Naive thymus-derived CD4-positive, alpha-beta T cell (primary cell): ENCODE measurements around the gene CFAP299. TPM values are rescaled to one million over a fixed set of nuclear protein-coding genes. Genes with fewer than 3 reads are reported as not detected.
A peak's percentile ranks its signal among the peaks of the same experiment; 100 is the strongest.

Experiments used
- ATAC-seq: fragments of 150-1000 bp; cut with Tn5 transposase; 2 replicates; pipeline ENCODE4 v1.10.0; 2021; ENCODE audit warnings: mild to moderate bottlenecking, moderate library complexity
- CTCF ChIA-PET: fragments of 350-600 bp; sonication (Branson Sonifier 250); formaldehyde crosslinking; loops from one replicate; lab custom pipeline; 2021; ENCODE audit warnings: antibody characterized with exemption; lab: Charles Lee
- POLR2A ChIA-PET: fragments of 350-600 bp; sonication (Branson Sonifier 250); formaldehyde crosslinking; loops from one replicate; lab custom pipeline; 2021; ENCODE audit warnings: antibody characterized with exemption, inconsistent platforms; lab: Charles Lee
- DNase-seq, 9 donors: peaks; one replicate each; pipeline versions ENCODE4 v3.0.0 to v3.0.0-alpha.2; 2020 to 2022; ENCODE audit warnings: mixed read lengths in 1 of 9
- H3K27ac ChIP-seq: one replicate; pipeline ENCODE4 v1.7.0; 2013; ENCODE audit warnings: mild to moderate bottlenecking, low read depth, low read length, moderate library complexity
- H3K27me3 ChIP-seq, 2 donors: one replicate each; pipeline ENCODE4 v1.7.0; 2013; ENCODE audit warnings: low read length in 2 of 2, mild to moderate bottlenecking in 2 of 2, moderate library complexity in 2 of 2; ENCODE audit not compliant: control insufficient read depth in 2 of 2, insufficient read depth in 2 of 2
- H3K36me3 ChIP-seq, 3 experiments: 1 replicate in 2 of 3; 2 replicates in 1 of 3; pipeline ENCODE4 v1.7.0; 2013; ENCODE audit warnings: low read length in 3 of 3, mild to moderate bottlenecking in 3 of 3, moderate library complexity in 1 of 3; ENCODE audit not compliant: insufficient read depth in 3 of 3, control insufficient read depth in 2 of 3
- H3K4me1 ChIP-seq, 2 donors: one replicate each; pipeline ENCODE4 v1.7.0; 2013; ENCODE audit warnings: low read length in 2 of 2, mild to moderate bottlenecking in 2 of 2, moderate library complexity in 1 of 2; ENCODE audit not compliant: control insufficient read depth in 2 of 2, insufficient read depth in 2 of 2
- H3K4me3 ChIP-seq: 2 replicates; pipeline ENCODE4 v1.7.0; 2013; ENCODE audit warnings: mild to moderate bottlenecking, low read length
- H3K9me3 ChIP-seq, 3 experiments: 1 replicate in 2 of 3; 2 replicates in 1 of 3; pipeline ENCODE4 v1.7.0; 2013; ENCODE audit warnings: low read length in 3 of 3; ENCODE audit not compliant: control insufficient read depth in 2 of 3
- H3K27ac Mint-ChIP-seq, 9 donors: one replicate each; pipeline ENCODE4 v1.8.0; 2020 to 2022; ENCODE audit warnings: mixed read lengths in 9 of 9, mild to moderate bottlenecking in 8 of 9, moderate library complexity in 5 of 9, inconsistent platforms in 2 of 9
- H3K27me3 Mint-ChIP-seq, 5 donors: one replicate each; pipeline ENCODE4 v1.8.0; 2021 to 2022; ENCODE audit warnings: mixed read lengths in 5 of 5, mild to moderate bottlenecking in 1 of 5
- H3K36me3 Mint-ChIP-seq, 5 donors: one replicate each; pipeline ENCODE4 v1.8.0; 2020 to 2022; ENCODE audit warnings: mixed read lengths in 5 of 5, mild to moderate bottlenecking in 3 of 5, inconsistent platforms in 1 of 5
- H3K4me1 Mint-ChIP-seq, 7 donors: one replicate each; pipeline ENCODE4 v1.8.0; 2020 to 2022; ENCODE audit warnings: mixed read lengths in 7 of 7, mild to moderate bottlenecking in 3 of 7, inconsistent platforms in 1 of 7
- H3K4me3 Mint-ChIP-seq, 10 donors: one replicate each; pipeline ENCODE4 v1.8.0; 2020 to 2022; ENCODE audit warnings: mild to moderate bottlenecking in 10 of 10, mixed read lengths in 10 of 10, moderate library complexity in 6 of 10, inconsistent platforms in 2 of 10
- H3K9me3 Mint-ChIP-seq, 11 donors: one replicate each; pipeline ENCODE4 v1.8.0; 2020 to 2022; ENCODE audit warnings: mixed read lengths in 11 of 11, mild to moderate bottlenecking in 4 of 11, inconsistent platforms in 1 of 11, moderate library complexity in 1 of 11
- intact Hi-C, 2 donors: fragments of 100-400 bp; cut with micrococcal nuclease; formaldehyde crosslinking; loops; one replicate each; pipeline ENCODE4 v1.15.1; 2023
- polyA plus RNA-seq, 2 donors: library from polyadenylated mRNA; unstranded; fragments of 300-500 nt; fragmentation: Illumina TruSeq; gene quantifications; one replicate each; pipeline ENCODE4 v1.2.3, GENCODE V29; 2021
- total RNA-seq, 6 experiments: library from RNA in 5 of 6; stranded (reverse) in 5 of 6; gene quantifications; 1 replicate in 5 of 6; 2 replicates in 1 of 6; pipeline ENCODE4 v1.2.3 and lab custom pipeline; 2021 to 2026

CFAP299 gene
- total and polyA plus RNA-seq, 7 experiments from 2014 or later = not detected

DNA sequence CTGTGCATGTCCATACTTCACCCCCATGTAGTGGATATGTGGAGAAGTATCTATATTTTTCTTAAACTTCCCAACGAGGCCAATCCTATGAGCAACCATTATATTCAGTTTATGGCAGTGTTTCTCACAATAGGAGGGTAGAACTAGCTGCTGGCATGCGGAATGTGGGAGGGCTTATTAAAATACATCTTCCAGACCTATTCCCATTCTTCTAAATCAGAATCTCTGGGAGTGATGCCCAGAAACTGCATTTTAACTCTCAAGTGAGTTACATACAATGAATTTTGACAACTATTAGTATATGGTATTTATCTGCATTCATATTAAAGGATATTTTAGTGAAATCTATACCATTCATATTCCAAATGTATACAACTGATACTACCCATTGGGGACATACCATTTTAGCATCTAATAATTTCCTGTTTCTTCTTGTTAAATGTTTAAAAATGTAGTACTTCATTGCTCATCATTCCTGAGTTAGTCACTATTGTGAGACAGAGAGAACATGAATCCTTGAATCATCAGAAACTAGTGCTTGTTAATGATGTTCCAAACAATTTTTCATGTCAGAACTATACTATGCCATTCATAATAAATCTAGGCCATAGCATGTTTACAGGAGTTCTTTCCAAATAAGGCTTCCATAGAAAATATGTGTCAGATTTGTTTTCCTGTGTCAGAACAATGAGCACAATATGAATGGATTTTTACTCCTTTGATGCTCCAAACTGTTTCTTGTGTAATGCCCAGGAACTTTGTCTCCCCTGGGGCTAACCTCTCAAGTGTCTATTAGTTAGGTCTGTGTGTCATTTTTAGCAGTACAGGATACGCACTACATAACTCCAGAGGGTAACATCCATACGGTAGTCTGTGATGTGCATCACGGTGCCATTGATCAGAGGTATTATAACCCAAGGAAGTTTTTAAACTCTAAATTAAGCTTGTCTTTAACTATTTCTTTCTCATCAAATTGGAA, 496.1 kb downstream of the CFAP299 start:
- Mint-ChIP-seq H3K9me3 (peaks cover 0 to 10% (median 2%) of the 10 kb centered on the region in 11 donors), H3K4me3 (no peak overlapping the region), H3K27ac (no peak overlapping the region), H3K36me3 (peaks cover 0 to 5% (median 0%) of the 10 kb centered on the region in 5 donors), H3K27me3 (no peaks in the 10 kb centered on the region), H3K4me1 (no peaks in the 10 kb centered on the region)
- Histone ChIP-seq H3K4me1 (no peaks in the 10 kb centered on the region), H3K27me3 (no peaks in the 10 kb centered on the region), H3K36me3 (no peaks in the 10 kb centered on the region), H3K9me3 (no peaks in the 10 kb centered on the region), H3K4me3 (no peak overlapping the region), H3K27ac (no peak overlapping the region)
- DNase-seq (no peak), ATAC-seq (no peak)
- ChIA-PET CTCF (interaction anchor here (0.6 kb wide), 1 partner anchor 220 kb away, joined by 3 read pairs; no protein-coding TSS in a partner anchor), POLR2A (no interaction called here)
- intact Hi-C loops = no loop called here

DNA sequence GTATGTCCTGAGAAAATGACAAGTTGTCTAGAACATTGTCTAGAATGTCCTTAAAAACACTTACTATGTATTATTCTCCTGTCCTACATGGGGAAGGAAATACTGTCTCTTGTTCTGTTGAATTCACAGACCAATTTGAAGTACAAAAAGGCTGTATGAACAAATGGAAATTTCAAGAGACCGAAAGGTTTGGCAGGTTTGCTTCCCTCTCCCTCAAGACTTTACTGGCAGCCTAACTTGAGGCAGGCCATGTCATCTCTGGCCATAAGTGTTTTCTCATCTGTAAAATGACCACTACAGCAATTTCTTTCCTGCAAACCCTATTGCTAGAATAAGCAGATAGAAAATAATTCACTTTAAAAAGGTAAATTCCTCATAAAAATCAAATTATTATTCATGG, 503.8 kb downstream of the CFAP299 start:
- H3K27me3 Mint-ChIP-seq = no peaks in the 10 kb centered on the region
- intact Hi-C loops = no loop called here

DNA sequence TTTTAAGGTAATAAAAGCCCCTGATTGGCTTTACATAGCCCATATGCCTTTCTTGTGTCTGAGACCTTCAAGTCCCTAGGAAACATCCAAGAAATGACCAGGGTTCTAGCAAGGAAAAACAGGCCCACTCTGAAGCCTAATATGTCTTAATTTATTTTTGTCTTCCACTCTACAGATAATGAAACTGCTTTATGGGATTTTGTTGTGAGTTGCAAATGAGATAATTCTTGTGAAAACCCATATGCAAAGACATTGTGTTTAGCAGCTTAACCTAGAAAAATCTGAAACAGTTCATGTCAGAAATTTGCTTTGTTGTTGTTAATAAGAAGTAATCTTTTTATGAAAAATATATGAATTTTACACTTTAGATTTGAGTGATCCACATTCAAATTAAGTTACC, 504.3 kb downstream of the CFAP299 start:
- no peak for DNase-seq
- Mint-ChIP-seq H3K4me3 (peak overlapping the region in 1 of 10 donors; percentile 47), H3K4me1 (peaks cover 0 to 25% (median 20%) of the 10 kb centered on the region in 7 donors), H3K27me3 (no peaks in the 10 kb centered on the region), H3K36me3 (no peaks in the 10 kb centered on the region), H3K27ac (no peak overlapping the region), H3K9me3 (peaks cover 0 to 17% (median 5%) of the 10 kb centered on the region in 11 donors)
- intact Hi-C loops = no loop called here
- H3K27me3 ChIP-seq = no peaks in the 10 kb centered on the region
- ATAC-seq = no peak
- ChIA-PET CTCF (no interaction called here), POLR2A (no interaction called here)
- H3K4me1 ChIP-seq = peaks cover 0 to 6% of the 10 kb centered on the region in 2 donors
- no peaks in the 10 kb centered on the region for H3K9me3 ChIP-seq
- no peak overlapping the region for H3K27ac ChIP-seq
- no peaks in the 10 kb centered on the region for H3K36me3 ChIP-seq
- H3K4me3 ChIP-seq = no peak overlapping the region

More for the DNA sequence above, 503.8 kb downstream of the CFAP299 start:
- ChIA-PET POLR2A (no interaction called here), CTCF (no interaction called here)
- peaks cover 0 to 25% (median 20%) of the 10 kb centered on the region in 7 donors for H3K4me1 Mint-ChIP-seq
- H3K36me3 Mint-ChIP-seq = no peaks in the 10 kb centered on the region
- no peak for DNase-seq
- Histone ChIP-seq H3K4me1 (peaks cover 0 to 6% of the 10 kb centered on the region in 2 donors), H3K27ac (no peak overlapping the region), H3K9me3 (no peaks in the 10 kb centered on the region), H3K27me3 (no peaks in the 10 kb centered on the region), H3K36me3 (no peaks in the 10 kb centered on the region), H3K4me3 (no peak overlapping the region)
- no peak for ATAC-seq
- H3K4me3 Mint-ChIP-seq = no peak overlapping the region
- no peak overlapping the region for H3K27ac Mint-ChIP-seq
- H3K9me3 Mint-ChIP-seq = peaks cover 0 to 17% (median 5%) of the 10 kb centered on the region in 11 donors

GRCh38 chr4:80840396-80840795, 504.9 kb downstream of the CFAP299 start:
- H3K27me3 ChIP-seq = no peaks in the 10 kb centered on the region
- peaks cover 0 to 6% of the 10 kb centered on the region in 2 donors for H3K4me1 ChIP-seq
- no peaks in the 10 kb centered on the region for H3K36me3 ChIP-seq
- Mint-ChIP-seq H3K27ac (no peak overlapping the region), H3K9me3 (peaks cover 0 to 22% (median 9%) of the 10 kb centered on the region in 11 donors), H3K27me3 (no peaks in the 10 kb centered on the region), H3K36me3 (peaks cover 0 to 4% (median 0%) of the 10 kb centered on the region in 5 donors), H3K4me1 (peaks cover 0 to 25% (median 20%) of the 10 kb centered on the region in 7 donors), H3K4me3 (peak overlapping the region in 2 of 10 donors; percentile 0 to 47)
- DNase-seq = peak in 1 of 9 donors; percentile 2
- H3K4me3 ChIP-seq = no peak overlapping the region
- intact Hi-C loops = no loop called here
- H3K27ac ChIP-seq = no peak overlapping the region
- ChIA-PET POLR2A (no interaction called here), CTCF (no interaction called here)
- H3K9me3 ChIP-seq = no peaks in the 10 kb centered on the region
- ATAC-seq = no peak

- CTCF ChIA-PET = no interaction called here
- intact Hi-C loops = no loop called here
Observed at GRCh38 chr4:80841587-80842281, 506.2 kb downstream of the CFAP299 start.

DNA sequence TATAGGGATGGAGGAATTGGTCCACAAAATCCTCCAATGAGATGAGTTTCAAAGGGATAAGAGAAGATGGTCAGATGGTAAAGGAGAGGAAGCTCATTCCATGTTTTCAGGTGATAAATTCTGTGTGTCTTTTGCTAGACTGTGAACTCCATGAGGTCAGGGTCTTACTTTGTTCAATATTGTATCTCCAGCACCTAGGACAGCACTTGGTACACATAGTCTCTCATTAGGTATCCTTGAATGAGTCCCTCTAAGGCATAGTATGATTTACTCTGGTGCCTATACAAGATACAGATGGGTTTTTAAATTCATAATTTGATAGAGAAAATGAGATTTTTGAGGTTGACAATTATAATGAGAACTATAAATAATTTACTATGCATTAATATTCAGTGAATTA, 510.7 kb downstream of the CFAP299 start:
- Histone ChIP-seq H3K27ac (no peak overlapping the region), H3K27me3 (no peaks in the 10 kb centered on the region), H3K9me3 (no peaks in the 10 kb centered on the region), H3K36me3 (no peaks in the 10 kb centered on the region), H3K4me3 (no peak overlapping the region), H3K4me1 (peaks cover 0 to 1% of the 10 kb centered on the region in 2 donors)
- intact Hi-C loops = no loop called here
- Mint-ChIP-seq H3K27me3 (peaks cover 0 to 5% (median 0%) of the 10 kb centered on the region in 5 donors), H3K4me3 (no peak overlapping the region), H3K36me3 (peaks cover 0 to 6% (median 0%) of the 10 kb centered on the region in 5 donors), H3K27ac (no peak overlapping the region), H3K4me1 (peaks cover 0 to 12% (median 8%) of the 10 kb centered on the region in 7 donors), H3K9me3 (peaks cover 0 to 6% (median 3%) of the 10 kb centered on the region in 11 donors)
- CTCF ChIA-PET = no interaction called here
- POLR2A ChIA-PET = no interaction called here
- ATAC-seq (no peak), DNase-seq (no peak)

More at GRCh38 chr4:80841587-80842281, 506.2 kb downstream of the CFAP299 start:
- Histone ChIP-seq H3K9me3 (no peaks in the 10 kb centered on the region), H3K4me1 (peaks cover 0 to 6% of the 10 kb centered on the region in 2 donors), H3K4me3 (no peak overlapping the region), H3K36me3 (no peaks in the 10 kb centered on the region), H3K27me3 (no peaks in the 10 kb centered on the region), H3K27ac (no peak overlapping the region)
- no peak for DNase-seq
- peaks cover 0 to 6% (median 0%) of the 10 kb centered on the region in 5 donors for H3K36me3 Mint-ChIP-seq
- H3K9me3 Mint-ChIP-seq = peaks cover 0 to 23% (median 6%) of the 10 kb centered on the region in 11 donors
- H3K27ac Mint-ChIP-seq = no peak overlapping the region
- H3K4me3 Mint-ChIP-seq = no peak overlapping the region
- no peak for ATAC-seq
- POLR2A ChIA-PET = no interaction called here
- peaks cover 0 to 25% (median 20%) of the 10 kb centered on the region in 7 donors for H3K4me1 Mint-ChIP-seq
- peaks cover 0 to 5% (median 0%) of the 10 kb centered on the region in 5 donors for H3K27me3 Mint-ChIP-seq
